Measurements from ENCODE around the gene ATP13A2.
"Not testable (repeated sequence)": the region's sequence is repeated elsewhere in the genome, so short reads cannot be mapped to it uniquely, and the experiment has no call there.

DNA sequence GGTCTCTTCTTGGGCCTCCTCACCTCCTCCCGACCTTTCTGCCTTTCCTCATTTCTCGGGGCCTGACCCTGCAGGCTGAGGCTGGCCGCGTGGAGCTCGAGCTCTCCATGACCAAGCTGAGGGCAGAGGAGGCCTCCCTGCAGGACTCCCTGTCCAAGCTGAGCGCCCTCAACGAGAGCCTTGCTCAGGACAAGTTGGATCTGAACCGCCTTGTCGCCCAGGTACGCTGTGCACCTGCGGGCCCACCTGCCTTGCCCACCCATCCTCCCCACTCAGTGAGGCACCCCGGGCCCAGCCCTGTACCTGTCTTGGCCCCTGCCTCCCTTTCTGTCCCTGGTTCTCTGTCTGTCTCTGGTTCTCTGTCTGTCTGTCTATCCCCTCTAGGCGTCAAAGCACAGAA is 65.5 kb downstream of the ATP13A2 start:
- TF ChIP-seq, protein P1, sequence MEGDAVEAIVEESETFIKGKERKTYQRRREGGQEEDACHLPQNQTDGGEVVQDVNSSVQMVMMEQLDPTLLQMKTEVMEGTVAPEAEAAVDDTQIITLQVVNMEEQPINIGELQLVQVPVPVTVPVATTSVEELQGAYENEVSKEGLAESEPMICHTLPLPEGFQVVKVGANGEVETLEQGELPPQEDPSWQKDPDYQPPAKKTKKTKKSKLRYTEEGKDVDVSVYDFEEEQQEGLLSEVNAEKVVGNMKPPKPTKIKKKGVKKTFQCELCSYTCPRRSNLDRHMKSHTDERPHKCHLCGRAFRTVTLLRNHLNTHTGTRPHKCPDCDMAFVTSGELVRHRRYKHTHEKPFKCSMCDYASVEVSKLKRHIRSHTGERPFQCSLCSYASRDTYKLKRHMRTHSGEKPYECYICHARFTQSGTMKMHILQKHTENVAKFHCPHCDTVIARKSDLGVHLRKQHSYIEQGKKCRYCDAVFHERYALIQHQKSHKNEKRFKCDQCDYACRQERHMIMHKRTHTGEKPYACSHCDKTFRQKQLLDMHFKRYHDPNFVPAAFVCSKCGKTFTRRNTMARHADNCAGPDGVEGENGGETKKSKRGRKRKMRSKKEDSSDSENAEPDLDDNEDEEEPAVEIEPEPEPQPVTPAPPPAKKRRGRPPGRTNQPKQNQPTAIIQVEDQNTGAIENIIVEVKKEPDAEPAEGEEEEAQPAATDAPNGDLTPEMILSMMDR (IDR thresholded peaks at IDR 0.05 in 4 of 5, conservative IDR thresholded peaks at IDR 0.05 in 1 of 5) = not testable (repeated sequence)
- not testable (repeated sequence) for TF ChIP-seq POLR2A (IDR thresholded peaks at IDR 0.05)
